GM12875 (cell line): ENCODE data around the gene LDB2.

Experiments used
- H3K4me3 ChIP-seq: one replicate; pipeline ENCODE4 v1.5.1; 2011; ENCODE audit warnings: low read depth, low read length, control low read depth
- TF ChIP-seq, protein P1 (sequence below): IDR thresholded peaks from 2 replicates; pipeline ENCODE4 v1.5.1; 2011; ENCODE audit warnings: low read depth, mild to moderate bottlenecking, control low read depth, inconsistent platforms, low read length, moderate library complexity, borderline replicate concordance; ENCODE audit not compliant: insufficient read depth

The LDB2 gene

DNA sequence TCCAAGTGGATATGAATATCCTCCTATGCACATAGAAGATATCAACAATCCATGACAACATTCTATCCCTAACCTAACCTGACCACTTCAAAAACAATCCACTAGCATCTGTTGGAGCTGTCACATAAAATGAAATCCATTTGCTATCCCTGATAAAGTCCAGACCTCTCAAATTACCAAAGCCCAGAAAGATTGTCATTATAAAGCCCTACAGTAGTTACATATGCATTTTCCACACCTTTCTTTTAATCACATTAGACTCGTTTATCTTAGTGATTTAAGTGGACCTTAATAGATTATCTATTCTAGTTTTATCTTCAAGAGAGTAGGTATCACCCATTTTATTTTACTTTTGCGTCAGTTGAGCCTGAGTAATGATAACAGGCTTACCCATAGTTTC is 30.6 kb downstream of the LDB2 start:
- no peak overlapping the region for H3K4me3 ChIP-seq
- TF ChIP-seq, protein P1, sequence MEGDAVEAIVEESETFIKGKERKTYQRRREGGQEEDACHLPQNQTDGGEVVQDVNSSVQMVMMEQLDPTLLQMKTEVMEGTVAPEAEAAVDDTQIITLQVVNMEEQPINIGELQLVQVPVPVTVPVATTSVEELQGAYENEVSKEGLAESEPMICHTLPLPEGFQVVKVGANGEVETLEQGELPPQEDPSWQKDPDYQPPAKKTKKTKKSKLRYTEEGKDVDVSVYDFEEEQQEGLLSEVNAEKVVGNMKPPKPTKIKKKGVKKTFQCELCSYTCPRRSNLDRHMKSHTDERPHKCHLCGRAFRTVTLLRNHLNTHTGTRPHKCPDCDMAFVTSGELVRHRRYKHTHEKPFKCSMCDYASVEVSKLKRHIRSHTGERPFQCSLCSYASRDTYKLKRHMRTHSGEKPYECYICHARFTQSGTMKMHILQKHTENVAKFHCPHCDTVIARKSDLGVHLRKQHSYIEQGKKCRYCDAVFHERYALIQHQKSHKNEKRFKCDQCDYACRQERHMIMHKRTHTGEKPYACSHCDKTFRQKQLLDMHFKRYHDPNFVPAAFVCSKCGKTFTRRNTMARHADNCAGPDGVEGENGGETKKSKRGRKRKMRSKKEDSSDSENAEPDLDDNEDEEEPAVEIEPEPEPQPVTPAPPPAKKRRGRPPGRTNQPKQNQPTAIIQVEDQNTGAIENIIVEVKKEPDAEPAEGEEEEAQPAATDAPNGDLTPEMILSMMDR: no peak

DNA sequence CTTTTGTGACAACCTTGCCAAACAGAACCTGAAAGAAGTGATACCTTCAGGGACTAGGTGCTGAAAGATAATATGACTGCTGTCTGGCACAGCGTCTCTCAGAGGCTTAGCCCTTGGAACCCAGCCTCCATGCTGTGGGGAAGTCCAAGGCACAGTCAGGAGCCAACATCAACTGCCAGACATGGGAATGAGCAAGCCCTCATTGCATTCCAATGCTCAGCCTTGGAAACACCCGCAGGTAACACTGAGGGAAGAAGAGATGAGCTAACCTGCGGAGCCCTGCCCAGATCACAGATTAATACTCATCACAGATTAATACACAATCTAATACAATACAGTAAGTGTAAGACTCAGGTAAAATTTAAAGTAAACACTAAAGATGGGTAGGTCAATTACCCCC is 31.5 kb downstream of the LDB2 start:
- no peak overlapping the region for H3K4me3 ChIP-seq
- TF ChIP-seq, protein P1: no peak

DNA sequence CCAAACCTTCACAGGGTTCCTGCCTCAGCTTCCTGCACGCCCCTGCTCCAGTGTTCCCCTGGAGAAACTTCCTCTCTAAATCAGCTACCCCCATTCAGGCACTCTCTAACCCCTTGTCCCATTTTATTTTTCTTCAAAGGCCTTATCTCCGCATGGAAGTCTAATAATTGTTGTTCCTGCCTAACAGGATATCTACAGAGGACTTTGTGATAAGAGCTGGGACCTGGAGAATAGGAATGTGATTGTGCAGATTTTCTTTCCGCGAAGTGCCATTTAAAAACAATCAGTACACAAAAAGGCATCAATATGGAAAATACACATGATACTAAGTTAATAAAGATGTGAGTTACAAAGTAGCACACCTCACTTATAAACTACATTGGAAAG is 32.6 kb downstream of the LDB2 start:
- TF ChIP-seq, protein P1: no peak
- H3K4me3 ChIP-seq: no peak overlapping the region

DNA sequence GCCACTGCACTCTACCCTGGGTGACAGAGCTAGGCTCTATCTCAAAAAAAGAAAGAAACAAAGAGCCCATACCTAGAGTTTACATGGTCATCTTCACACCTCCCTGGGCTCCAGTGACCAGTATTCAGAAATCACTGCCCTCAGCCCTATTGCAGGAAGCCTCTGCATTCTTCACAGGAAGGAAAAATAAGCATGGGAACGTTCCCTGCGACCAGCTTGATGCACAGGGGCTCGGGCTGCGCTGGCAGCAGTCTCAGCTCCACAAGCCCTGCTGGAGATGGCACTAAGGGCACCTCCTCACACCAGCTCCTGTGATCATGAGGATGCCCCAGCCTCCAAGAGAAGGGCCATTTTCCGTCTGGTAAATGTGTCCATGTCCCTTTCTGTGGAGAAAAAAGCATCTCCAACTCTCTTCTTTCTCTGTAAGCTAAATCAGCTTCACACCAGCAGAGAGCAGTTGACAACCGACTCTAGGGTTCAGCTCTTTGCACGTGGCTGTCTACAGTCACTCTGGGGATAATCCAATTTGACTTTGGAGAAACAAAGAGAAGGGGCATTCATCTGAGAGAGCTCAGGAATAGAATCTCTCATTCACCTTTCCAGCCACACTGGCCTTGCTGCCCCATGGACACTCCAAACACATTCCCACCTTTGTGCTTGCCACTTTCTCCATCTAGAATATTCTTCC is 33.1 kb downstream of the LDB2 start:
- no peak overlapping the region for H3K4me3 ChIP-seq
- TF ChIP-seq, protein P1: no peak

DNA sequence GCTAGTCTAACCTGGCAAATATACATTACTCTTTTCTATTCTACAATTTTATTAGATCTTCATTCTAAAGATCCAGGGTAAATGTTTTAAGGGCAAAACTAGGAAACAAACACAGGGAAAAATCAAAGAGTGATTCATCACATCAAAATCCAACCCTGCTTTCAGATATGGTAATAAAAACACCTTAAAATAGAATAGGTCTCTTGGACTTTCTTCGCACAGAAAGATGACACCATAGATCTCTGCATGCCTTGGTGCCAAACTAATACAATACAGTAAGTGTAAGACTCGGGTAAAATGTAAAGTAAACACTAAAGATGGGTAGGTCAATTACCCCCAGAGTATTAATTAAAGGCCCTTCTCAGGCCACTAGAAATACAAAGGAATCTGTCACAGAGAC is 34.2 kb downstream of the LDB2 start:
- TF ChIP-seq, protein P1: no peak
- no peak overlapping the region for H3K4me3 ChIP-seq

DNA sequence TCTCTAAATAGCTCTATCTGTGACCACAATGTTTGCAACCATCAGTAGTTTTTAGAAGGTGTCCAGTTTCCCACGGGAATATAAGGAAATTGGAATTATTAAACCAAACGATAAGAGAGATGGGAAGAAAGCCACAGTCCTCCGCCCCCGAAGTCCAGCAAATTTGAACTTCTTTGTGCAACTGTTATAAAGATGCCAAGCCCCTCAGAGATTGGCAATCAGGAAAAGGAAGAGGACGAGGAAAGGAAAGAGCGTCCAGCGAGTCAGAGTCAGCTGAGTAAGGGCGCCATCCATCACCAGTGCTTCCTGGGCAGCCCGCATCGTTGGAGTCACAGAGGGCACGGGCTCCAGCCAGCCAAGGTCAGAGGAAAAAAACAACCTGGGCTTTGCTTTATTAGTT is 35.7 kb downstream of the LDB2 start:
- H3K4me3 ChIP-seq: no peak overlapping the region
- TF ChIP-seq, protein P1: no peak

DNA sequence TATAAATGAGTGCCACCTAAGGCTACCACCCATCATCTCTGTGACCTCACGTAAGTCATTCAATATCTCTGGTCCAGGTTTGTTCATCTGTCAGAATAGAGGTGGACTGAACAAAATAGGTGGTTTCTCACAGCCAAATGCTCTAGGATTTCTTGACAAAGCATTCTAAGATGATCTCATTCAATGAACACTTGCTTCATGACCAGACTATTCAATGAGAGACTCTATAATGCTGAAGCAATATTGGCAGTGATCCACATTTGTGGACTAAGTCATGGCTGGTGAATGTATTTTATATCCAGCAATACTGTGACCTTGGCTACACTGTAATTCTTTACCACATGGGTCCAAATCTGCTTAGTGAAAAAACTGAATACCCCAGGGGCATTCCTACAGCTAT is 37.9 kb downstream of the LDB2 start:
- TF ChIP-seq, protein P1: no peak

More for the DNA sequence above, 37.9 kb downstream of the LDB2 start:
- H3K4me3 ChIP-seq: no peak overlapping the region
